ENCODE data around the gene TP53RK. TPM values are rescaled to one million over a fixed set of nuclear protein-coding genes. Genes with fewer than 3 reads are reported as not detected.
A peak's percentile ranks its signal among the peaks of the same experiment; 100 is the strongest.

Gene TP53RK
- total RNA-seq, 2 experiments from 2014 or later, result 14.8 to 20.9 TPM

- CTCF ChIA-PET, result no interaction called here
- Mint-ChIP-seq H3K4me3 (no peak overlapping the region), H3K9me3 (ENCODE audit: low read depth) (no peaks in the 10 kb centered on the region), H3K4me1 (no peaks in the 10 kb centered on the region), H3K36me3 (peaks cover 2% of the 10 kb centered on the region), H3K27me3 (peaks cover 33% of the 10 kb centered on the region), H3K27ac (no peak overlapping the region)
- DNase-seq, result no peak
- ATAC-seq, result no peak
These were observed 12.7 kb upstream of the TP53RK start for GRCh38 chr20:46701986-46702385.

- ATAC-seq, result no peak
- no peak overlapping the region for H3K27ac Mint-ChIP-seq
- H3K36me3 Mint-ChIP-seq, result peaks cover 1% of the 10 kb centered on the region
- CTCF ChIA-PET, result no interaction called here
- no peaks in the 10 kb centered on the region for H3K9me3 Mint-ChIP-seq (ENCODE audit: low read depth)
- no peaks in the 10 kb centered on the region for H3K4me1 Mint-ChIP-seq
- H3K27me3 Mint-ChIP-seq, result peaks cover 31% of the 10 kb centered on the region
- H3K4me3 Mint-ChIP-seq, result no peak overlapping the region
- no peak for DNase-seq
These were observed 12.3 kb upstream of the TP53RK start for GRCh38 chr20:46701556-46701955.

GRCh38 chr20:46701057-46701456 is 11.8 kb upstream of the TP53RK start:
- Mint-ChIP-seq H3K36me3 (no peaks in the 10 kb centered on the region), H3K9me3 (ENCODE audit: low read depth) (no peaks in the 10 kb centered on the region), H3K4me1 (peaks cover 1% of the 10 kb centered on the region), H3K4me3 (no peak overlapping the region), H3K27me3 (peaks cover 26% of the 10 kb centered on the region), H3K27ac (no peak overlapping the region)
- CTCF ChIA-PET, result interaction anchor here (1.0 kb wide), 1 partner anchor 11 kb away, joined by 4 read pairs; the partner anchor contains the start of gene TP53RK
- ATAC-seq, result no peak
- DNase-seq, result no peak

- Mint-ChIP-seq H3K4me3 (no peak overlapping the region), H3K4me1 (peaks cover 5% of the 10 kb centered on the region), H3K9me3 (ENCODE audit: low read depth) (no peaks in the 10 kb centered on the region), H3K36me3 (no peaks in the 10 kb centered on the region), H3K27me3 (peaks cover 22% of the 10 kb centered on the region), H3K27ac (no peak overlapping the region)
- DNase-seq (no peak), ATAC-seq (no peak)
- CTCF ChIA-PET, result interaction anchor here (1.0 to 1.4 kb wide), 2 partner anchors 11 to 52 kb away, joined by 3 to 4 read pairs; partner anchors contain the start of gene TP53RK
These were observed 11.2 kb upstream of the TP53RK start for GRCh38 chr20:46700481-46700880.

GRCh38 chr20:46699651-46700359 is 10.6 kb upstream of the TP53RK start:
- CTCF ChIA-PET, result interaction anchor here (0.9 to 1.4 kb wide), 4 partner anchors 10 to 155 kb away, joined by 3 to 5 read pairs (median 4); partner anchors contain the start of gene TP53RK
- Mint-ChIP-seq H3K4me1 (peaks cover 5% of the 10 kb centered on the region), H3K36me3 (no peaks in the 10 kb centered on the region), H3K27me3 (peaks cover 17% of the 10 kb centered on the region), H3K9me3 (ENCODE audit: low read depth) (no peaks in the 10 kb centered on the region), H3K27ac (no peak overlapping the region), H3K4me3 (no peak overlapping the region)
- DNase-seq (no peak), ATAC-seq (no peak)

- DNase-seq (no peak), ATAC-seq (no peak)
- CTCF ChIA-PET, result interaction anchor here (0.9 kb wide), 1 partner anchor 13 kb away, joined by 5 read pairs; no protein-coding TSS in a partner anchor
- Mint-ChIP-seq H3K4me3 (no peak overlapping the region), H3K36me3 (no peaks in the 10 kb centered on the region), H3K27me3 (peaks cover 10% of the 10 kb centered on the region), H3K9me3 (ENCODE audit: low read depth) (no peaks in the 10 kb centered on the region), H3K4me1 (peaks cover 5% of the 10 kb centered on the region), H3K27ac (no peak overlapping the region)
These were observed 9.5 kb upstream of the TP53RK start for GRCh38 chr20:46698788-46699187.

- H3K4me1 Mint-ChIP-seq, result peaks cover 5% of the 10 kb centered on the region
- ATAC-seq (no peak), DNase-seq (no peak)
- peaks cover 6% of the 10 kb centered on the region for H3K27me3 Mint-ChIP-seq
- H3K27ac Mint-ChIP-seq, result no peak overlapping the region
- no peaks in the 10 kb centered on the region for H3K9me3 Mint-ChIP-seq (ENCODE audit: low read depth)
- CTCF ChIA-PET, result no interaction called here
- no peak overlapping the region for H3K4me3 Mint-ChIP-seq
- peaks cover under 1% of the 10 kb centered on the region for H3K36me3 Mint-ChIP-seq
These were observed 7.6 kb upstream of the TP53RK start for GRCh38 chr20:46696791-46697279.

- no peak for DNase-seq
- H3K27me3 Mint-ChIP-seq, result peaks cover 2% of the 10 kb centered on the region
- CTCF ChIA-PET, result no interaction called here
- H3K27ac Mint-ChIP-seq, result no peak overlapping the region
- H3K36me3 Mint-ChIP-seq, result peaks cover 4% of the 10 kb centered on the region
- H3K9me3 Mint-ChIP-seq (ENCODE audit: low read depth), result no peaks in the 10 kb centered on the region
- peaks cover 6% of the 10 kb centered on the region for H3K4me1 Mint-ChIP-seq
- H3K4me3 Mint-ChIP-seq, result no peak overlapping the region
- no peak for ATAC-seq
These were observed 6.6 kb upstream of the TP53RK start for GRCh38 chr20:46695892-46696291.

GRCh38 chr20:46694484-46694883 is 5.2 kb upstream of the TP53RK start:
- CTCF ChIA-PET, result interaction anchor here (0.9 to 1.4 kb wide), 4 partner anchors 9 to 181 kb away, joined by 3 read pairs; partner anchors contain the start of genes OCSTAMP and ZNF334
- DNase-seq (no peak), ATAC-seq (no peak)
- Mint-ChIP-seq H3K27me3 (no peaks in the 10 kb centered on the region), H3K27ac (no peak overlapping the region), H3K9me3 (ENCODE audit: low read depth) (no peaks in the 10 kb centered on the region), H3K4me1 (peaks cover 12% of the 10 kb centered on the region), H3K4me3 (no peak overlapping the region), H3K36me3 (peaks cover 4% of the 10 kb centered on the region)

- Mint-ChIP-seq H3K4me1 (peaks cover 33% of the 10 kb centered on the region), H3K9me3 (ENCODE audit: low read depth) (no peaks in the 10 kb centered on the region), H3K27ac (no peak overlapping the region), H3K4me3 (no peak overlapping the region), H3K27me3 (no peaks in the 10 kb centered on the region), H3K36me3 (peaks cover 13% of the 10 kb centered on the region)
- DNase-seq (no peak), ATAC-seq (no peak)
- CTCF ChIA-PET, result interaction anchor here (1.2 kb wide), 1 partner anchor 173 kb away, joined by 3 read pairs; no protein-coding TSS in a partner anchor
These were observed 2.0 kb upstream of the TP53RK start for GRCh38 chr20:46691196-46691595.

GRCh38 chr20:46690219-46691106 is 1.2 kb upstream of the TP53RK start:
- peaks cover 34% of the 10 kb centered on the region for H3K4me1 Mint-ChIP-seq
- ATAC-seq, result no peak
- CTCF ChIA-PET, result interaction anchor here (1.0 to 6.0 kb wide), 9 partner anchors 10 to 172 kb away, joined by 3 to 22 read pairs (median 4); no protein-coding TSS in a partner anchor
- H3K4me3 Mint-ChIP-seq, result peak overlapping the region; percentile 95
- H3K27me3 Mint-ChIP-seq, result no peaks in the 10 kb centered on the region
- H3K36me3 Mint-ChIP-seq, result peaks cover 19% of the 10 kb centered on the region
- no peak overlapping the region for H3K27ac Mint-ChIP-seq
- no peaks in the 10 kb centered on the region for H3K9me3 Mint-ChIP-seq (ENCODE audit: low read depth)
- DNase-seq, result no peak

GRCh38 chr20:46689754-46690085 is 476 bp upstream of the TP53RK start:
- Mint-ChIP-seq H3K4me1 (peaks cover 38% of the 10 kb centered on the region), H3K36me3 (peaks cover 24% of the 10 kb centered on the region), H3K27ac (peak overlapping the region; percentile 93), H3K4me3 (peak overlapping the region; percentile 95), H3K27me3 (no peaks in the 10 kb centered on the region), H3K9me3 (ENCODE audit: low read depth) (no peaks in the 10 kb centered on the region)
- no peak for DNase-seq
- no peak for ATAC-seq
- CTCF ChIA-PET, result interaction anchor here (1.0 to 6.0 kb wide), 10 partner anchors 9 to 168 kb away, joined by 3 to 22 read pairs (median 6); no protein-coding TSS in a partner anchor

All from activated CD8-positive, alpha-beta memory T cell treated with anti-CD3 and anti-CD28 coated beads, Interleukin-2, amount 10 ng/mL, durations not matched to agents 7 days and 5 days (primary cell).